Measurements from ENCODE around the gene ALDH3B1.
"Not testable (repeated sequence)": the region's sequence is repeated elsewhere in the genome, so short reads cannot be mapped to it uniquely, and the experiment has no call there.

The ALDH3B1 gene, protein sequence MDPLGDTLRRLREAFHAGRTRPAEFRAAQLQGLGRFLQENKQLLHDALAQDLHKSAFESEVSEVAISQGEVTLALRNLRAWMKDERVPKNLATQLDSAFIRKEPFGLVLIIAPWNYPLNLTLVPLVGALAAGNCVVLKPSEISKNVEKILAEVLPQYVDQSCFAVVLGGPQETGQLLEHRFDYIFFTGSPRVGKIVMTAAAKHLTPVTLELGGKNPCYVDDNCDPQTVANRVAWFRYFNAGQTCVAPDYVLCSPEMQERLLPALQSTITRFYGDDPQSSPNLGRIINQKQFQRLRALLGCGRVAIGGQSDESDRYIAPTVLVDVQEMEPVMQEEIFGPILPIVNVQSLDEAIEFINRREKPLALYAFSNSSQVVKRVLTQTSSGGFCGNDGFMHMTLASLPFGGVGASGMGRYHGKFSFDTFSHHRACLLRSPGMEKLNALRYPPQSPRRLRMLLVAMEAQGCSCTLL

DNA sequence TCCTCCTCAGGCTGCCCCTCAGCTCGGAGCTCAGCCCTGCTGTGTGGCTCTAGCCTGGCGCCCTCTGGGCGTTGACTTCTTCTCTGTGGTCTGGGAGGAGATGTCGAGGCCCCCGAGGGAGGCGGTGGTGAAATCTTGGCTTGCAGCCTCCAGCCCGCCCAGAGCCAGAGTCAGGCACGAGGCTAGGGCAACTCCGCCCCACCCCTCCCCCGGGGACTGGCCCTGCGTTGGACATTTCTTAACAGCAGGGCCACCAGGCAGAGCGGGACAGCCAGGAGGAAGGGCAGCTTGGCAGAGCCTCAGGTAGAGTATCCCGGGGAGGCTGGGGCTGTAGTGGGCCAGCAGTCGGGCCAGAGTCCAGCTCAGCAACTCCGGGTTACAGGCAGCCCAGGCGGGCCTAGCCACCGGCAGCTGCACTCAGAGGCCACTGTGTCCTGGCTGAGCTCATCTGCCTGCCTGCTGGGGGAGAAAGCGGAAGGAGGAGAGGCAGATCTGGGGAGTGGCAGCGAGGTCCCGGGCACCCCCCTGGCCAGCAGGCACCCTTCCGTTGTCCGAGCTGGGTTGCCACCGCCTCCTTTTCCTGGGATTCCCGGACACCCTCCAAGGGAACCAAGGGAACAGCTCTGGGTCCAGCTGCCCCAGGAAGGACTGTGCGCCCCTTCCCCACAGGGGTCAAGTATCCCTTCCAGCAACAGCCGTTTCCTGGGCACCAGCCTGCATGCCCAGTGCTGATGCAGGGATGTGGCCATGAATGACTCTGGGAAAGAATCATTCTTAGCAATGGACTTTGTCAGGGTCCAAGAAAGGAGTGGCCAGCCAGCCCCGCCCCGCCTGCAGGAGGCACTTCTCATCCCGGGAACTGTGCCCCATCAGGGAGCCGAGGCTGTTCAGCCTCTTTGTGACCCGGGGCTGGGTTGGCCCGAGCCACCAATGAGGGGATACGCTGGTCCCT, at the start of gene ALDH3B1:
TSS of gene ALDH3B1 (plus strand) at position 238 of the 952 bp plus-strand sequence. CDS start 4,971 bp downstream, outside the sequence.
- no peak for DNase-seq

DNA sequence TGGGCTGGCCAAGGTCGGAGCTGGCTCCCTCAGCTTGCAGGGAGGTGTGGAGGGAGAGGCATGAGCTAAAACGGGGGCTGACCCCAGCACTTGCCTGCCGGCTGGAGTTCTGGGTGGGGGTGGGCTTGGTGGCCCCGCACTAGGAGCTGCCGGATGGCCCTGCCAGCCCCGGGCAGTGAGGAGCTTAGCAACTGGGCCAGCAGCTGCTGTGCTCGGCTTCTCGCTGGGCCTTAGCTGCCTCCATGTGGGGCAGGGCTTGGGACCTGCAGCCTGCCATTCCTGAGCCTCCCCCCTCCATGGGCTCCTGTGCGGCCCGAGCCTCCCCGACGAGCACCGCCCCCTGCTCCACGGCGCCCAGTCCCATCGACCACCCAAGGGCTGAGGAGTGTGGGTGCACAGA, 46.9 kb upstream of the ALDH3B1 start:
- not testable (repeated sequence) for DNase-seq

DNA sequence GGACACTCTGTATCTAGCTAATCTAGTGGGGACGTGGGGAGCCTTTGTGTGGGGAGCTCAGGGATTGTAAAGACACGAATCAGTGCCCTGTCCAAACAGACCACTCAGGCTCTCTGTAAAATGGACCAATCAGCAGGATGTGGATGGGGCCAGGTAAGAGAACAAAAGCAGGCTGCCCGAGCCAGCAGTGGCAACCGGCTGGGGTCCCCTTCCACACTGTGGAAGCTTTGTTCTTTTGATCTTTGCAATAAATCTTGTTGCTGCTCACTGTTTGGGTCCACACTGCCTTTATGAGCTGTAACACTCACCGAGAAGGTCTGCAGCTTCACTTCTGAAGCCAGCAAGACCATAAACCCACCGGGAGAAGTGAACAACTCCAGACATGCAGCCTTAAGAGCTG, 46.2 kb upstream of the ALDH3B1 start:
- DNase-seq = not testable (repeated sequence)

DNA sequence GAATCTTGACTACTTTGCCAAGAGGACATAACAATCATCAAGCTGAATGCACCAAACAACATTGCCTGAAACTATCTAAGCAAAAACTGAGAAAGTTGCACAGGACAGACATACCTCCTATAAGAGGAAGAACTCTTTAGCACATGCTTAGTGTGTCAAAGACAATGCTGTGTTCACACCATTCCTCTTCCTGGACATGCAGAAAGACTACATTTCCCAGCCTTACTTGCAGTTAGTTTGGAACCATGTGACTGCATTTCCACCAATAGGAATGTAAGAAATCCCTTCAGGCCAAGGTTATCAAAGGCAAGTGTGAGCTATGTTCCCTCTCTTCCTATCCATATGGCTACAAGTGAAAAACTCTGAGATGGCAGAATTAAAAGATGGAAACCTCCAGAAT, 45.4 kb upstream of the ALDH3B1 start:
- DNase-seq = not testable (repeated sequence)

DNA sequence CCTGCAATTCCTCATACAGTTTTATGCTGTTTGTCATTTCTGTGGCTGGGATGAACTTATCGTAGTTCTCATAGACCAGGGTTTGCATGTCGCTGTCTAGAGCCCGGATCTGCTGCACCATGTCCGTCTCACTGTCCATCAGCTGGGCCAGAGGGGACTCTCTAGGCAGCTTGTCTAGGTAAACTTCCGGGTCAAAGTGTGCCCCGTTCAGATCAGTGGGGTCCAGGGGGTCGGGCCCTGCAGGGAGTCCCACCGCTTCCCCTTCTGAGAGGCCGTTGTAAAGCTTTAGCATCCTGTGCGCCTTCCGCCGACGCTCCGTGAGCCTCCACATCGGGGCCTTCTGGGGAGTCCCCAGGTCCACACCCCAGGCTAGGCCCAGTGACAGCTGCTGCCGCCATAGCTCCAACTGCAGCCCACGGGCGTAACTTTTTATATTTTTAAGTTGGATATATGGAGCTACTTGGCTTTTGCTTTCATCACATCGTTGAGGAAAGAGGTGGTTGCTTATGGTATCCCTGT, 44.2 kb upstream of the ALDH3B1 start:
- not testable (repeated sequence) for DNase-seq

DNA sequence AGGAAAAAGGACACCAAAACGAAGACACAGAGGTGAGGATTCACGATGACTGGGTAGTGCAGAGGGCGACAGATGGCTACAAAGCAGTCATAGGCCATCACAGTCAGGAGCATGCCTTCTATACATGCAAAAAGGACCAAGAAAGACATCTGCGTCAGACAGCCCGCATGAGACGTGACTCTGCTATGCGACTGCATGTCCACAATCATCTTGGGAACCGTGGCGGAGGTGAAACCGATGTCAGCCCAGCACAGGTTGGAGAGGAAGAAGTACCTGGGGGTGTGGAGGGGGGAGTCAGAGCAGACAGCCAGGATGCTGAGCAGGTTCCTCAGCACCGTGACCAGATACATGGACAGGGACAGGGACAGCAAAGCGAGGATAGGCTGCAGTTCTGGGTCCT, 35.4 kb upstream of the ALDH3B1 start:
- DNase-seq = not testable (repeated sequence)

DNA sequence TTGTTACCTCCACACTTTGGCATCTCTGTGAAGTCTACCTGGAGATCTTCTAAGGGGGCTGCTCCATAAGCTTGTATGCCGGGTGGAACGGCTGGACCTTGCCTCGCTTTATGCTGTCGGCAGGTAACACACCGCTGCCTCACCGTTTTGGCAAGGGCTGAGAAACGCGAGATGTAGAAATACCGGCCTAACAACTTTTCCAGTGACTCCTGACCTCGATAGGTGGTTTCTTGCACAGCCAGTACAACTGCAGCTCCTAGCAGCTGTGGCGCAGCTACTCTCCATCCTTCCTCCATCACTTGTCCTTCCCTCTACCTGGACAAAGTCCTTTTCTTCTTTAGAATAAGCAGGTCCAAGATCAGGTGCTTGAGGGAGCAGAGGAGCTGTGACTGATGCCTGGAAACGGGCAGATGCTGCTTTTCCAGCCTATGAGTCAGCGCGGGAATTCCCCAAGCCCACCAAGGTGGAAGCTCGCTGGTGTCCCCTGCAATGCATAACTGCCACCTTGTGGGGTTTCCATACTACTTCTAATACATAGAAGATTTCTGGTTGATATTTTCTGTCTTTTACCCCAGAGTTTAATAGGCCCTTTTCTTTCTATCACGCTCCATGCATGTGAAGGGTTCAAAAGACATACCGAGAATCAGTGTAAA, 31.2 kb upstream of the ALDH3B1 start:
- DNase-seq = not testable (repeated sequence)

DNA sequence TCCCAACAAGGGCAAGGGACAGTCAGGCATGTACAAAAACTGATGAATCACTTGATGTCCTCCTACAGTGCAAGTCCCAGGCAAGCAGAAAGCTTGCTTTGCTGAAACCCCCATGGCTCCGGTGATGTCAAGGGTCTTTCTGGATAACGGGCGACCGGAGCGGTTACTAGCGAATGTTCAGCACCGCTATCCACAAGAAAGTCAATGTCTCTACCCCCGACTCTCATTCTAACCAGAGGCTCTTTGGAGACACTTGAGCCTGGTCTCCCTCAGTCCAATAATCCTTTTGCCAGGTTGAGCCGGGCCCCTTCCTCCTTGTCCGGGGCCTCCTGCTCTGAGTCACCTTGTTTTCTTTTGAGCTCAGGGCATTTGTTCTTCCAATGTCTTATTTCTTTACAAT, 28.9 kb upstream of the ALDH3B1 start:
- DNase-seq = not testable (repeated sequence)

DNA sequence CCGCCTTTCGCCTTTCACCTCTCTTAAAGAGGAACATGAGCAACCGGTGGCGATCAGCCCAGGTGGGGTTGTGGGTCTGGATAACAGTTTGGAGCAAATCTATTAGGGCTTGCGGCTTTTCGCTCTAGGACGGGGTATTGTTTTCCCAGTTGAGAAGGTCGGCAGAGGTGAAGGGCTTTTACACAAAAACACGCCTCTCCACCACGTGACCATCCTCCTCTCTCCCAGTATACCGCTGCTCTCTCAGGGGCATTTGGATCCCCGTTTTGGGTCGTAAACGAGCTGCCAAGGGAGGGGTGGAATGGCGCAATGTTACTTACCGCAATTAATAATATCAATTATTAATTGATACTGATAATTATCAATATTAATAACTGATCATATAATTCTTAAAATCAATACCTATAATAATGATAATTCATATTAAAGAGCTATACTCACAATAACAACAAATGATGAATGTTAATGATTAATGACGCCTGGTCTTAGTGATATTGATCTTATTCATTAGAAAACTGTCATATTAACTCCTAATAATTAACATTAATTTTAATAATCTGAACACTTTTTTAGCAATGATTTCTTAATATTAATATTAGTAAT, 27.8 kb upstream of the ALDH3B1 start:
- DNase-seq = not testable (repeated sequence)

DNA sequence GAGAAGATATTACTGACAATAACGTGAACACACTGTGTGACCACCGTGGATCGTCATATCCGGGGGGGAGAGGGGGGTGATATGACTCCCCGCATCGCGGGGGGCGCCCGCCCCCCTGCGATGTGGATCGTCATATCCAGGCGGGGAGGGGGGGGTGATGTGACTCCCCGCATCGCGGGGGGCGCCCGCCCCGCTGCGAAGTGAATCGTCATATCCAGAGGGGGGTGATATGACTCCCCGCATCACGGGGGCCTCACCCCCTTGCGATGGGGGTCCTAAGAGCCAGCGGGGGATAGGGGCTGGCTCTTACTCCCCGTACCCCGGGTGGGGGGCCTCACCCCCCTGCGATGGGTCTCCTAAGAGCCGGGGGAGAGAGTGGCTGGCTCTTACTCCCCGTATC, 26.2 kb upstream of the ALDH3B1 start:
- no peak for DNase-seq

DNA sequence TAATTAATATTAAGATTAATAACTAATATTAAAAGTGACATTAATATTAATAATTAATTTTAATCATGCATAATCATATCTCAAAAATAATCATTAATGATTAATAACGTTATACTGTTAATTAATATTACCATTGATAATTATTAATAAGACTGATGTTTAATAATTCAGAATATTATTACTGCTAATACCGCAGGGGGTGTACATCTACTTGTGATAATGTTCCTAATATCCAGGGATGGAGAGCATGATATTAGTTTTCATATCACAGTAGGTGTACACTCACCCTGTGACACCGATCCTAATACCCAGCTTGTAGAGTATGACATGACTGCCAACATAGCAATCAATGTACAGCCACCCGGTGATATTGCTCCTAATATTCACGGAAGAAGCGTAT, 24.8 kb upstream of the ALDH3B1 start:
- not testable (repeated sequence) for DNase-seq

DNA sequence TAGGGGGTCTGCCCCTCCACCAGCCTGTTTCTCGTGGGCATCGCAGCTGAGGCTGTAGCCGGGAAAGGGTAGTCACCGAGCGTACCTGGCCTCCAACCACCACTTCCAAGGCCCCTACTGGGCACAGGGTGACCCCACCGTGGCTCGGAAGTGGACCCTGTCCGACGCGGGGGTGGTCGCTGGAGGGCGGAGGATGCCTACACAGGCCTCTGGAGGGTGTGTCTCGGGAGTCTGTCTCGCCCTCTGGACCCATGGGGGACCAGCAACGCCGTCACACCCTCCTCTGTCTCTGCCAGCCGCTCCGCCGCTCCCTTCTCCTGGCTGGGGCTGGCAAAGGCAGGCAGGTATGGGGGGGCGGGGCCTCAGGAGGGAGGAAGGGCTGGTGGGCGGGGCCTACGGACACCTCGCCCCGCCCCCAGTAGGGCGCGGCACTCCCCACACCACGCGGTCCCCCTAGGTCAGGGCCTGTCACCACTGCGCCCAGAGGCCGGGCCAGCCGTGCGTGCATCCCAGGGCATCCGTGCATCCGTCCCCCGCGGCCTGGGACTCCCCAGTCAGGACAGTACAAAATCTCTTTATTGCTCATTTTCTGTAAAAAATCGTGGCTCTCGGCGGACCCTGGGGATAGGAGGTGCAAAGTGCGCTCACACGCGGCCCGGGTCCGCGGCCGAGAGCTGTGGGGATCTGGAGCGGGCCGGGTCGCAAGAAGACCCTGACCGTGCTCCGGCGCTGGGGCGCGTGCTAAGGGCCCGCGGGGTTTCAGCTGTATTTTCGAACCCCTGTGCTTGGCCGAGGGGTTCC, 19.4 kb upstream of the ALDH3B1 start:
- not testable (repeated sequence) for DNase-seq

DNA sequence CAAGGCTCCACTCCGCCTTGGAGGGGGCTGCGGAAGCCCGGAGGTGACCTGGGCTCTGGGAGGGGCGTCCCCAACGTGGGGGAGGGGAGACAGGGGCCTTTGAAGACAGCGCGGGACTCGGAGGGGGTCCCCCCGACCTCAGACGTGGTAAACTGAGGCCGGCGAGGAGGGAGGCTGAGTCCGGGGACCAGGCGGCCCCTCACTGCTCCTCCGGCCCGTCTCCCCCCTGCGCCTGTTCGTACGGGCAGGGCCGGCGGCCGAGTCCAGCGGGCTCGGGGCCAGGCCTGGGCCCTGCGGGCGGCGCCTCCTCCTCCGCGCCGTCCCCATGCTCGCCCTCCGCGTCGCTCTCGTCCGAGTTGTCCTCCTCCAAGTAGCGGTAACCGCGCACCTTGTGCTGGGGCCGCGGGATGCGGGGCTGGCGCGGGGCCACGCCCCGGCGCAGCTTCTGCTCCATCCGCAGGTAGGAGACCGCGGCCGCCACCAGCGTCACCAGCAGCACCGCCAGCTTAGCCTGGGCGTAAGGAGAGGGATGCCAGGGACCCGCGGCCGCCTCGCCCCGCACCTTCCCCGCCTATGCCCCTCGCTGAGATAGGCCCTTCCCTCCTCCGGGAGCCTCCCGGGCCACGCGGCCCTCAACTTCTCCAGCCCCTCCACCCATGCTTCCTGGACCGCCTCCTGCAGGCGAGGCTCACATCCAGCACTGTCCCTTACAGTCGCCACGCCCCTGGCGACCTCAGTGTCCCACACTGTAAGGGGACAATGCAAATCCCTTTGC, 18.6 kb upstream of the ALDH3B1 start:
- not testable (repeated sequence) for DNase-seq

DNA sequence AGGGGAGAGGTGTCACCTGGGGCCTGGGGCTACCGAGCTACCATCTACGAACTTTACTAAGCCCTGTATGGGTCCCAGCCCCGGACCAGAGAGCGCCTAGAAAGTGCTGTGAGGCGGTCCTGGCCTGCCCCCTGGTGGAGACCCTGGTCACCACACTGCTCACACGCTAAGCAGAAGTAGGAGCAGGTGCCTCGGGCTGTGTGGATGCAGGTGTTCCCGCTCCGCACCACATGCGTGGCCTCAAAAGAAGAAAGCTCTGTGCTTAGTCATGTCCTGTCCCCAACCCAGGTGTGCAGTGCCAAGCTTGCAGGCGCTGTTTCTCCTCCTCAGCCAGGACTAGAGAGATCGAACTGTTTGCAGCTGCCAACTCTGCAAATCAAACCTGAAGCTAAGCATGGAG, 16.3 kb upstream of the ALDH3B1 start:
- peak; percentile 19 for DNase-seq

DNA sequence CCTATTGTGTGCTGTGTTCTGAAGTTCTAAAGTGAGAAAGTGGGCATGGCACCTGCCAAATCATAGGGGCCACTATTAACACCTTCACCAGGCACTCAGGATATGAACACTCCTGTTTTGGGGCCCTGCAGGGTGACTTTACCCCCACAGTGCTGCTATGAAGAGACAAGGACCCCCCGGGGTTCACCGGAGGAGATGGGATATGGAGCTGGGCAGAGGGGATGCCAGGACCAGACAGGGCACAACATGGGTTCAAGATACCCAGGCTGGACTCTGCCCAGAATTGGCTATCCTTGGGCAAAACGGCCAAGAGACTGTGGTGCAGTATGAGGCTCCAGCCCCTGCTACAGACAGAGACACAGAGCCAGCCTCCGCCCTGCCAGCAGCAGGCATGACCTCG, 15.7 kb upstream of the ALDH3B1 start:
- not testable (repeated sequence) for DNase-seq

DNA sequence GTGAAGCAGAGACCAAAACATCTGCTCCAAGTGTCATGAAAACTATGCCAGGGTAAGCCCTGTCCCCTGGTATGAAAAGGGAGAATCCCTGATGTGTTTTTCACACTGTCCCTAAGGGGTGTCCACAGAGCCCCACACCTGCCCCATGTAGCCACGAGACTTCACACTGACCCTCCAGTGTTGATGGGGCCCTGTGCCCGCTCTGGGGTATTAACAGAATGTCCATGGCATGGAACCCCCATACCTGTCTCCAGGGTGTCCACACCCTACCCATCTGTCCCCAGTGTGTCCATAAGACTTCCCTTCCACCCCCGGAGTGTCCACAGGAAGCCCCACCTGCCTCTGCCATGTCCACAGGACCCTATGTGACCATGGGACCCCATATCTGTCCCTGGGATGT, 15.0 kb upstream of the ALDH3B1 start:
- not testable (repeated sequence) for DNase-seq

DNA sequence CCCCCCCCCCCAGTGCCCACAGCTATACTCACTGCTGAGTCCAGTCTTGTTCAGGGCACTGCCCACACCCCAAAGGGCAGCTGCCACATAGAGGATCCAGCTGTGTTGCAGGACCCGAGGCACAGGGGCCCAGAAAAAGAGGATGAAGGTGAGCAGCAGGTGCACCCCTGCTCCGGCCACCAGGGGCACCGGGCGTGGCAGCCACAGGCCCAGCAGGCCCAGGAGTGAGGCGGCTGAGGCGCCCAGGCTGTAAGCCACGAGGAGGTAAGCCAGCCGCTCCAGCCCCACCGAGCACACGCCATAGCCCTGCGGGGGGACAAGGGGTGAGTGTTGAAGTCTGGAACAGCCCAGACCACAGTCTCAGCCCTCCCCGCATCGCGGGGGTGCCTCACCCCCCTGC, 14.5 kb upstream of the ALDH3B1 start:
- not testable (repeated sequence) for DNase-seq

DNA sequence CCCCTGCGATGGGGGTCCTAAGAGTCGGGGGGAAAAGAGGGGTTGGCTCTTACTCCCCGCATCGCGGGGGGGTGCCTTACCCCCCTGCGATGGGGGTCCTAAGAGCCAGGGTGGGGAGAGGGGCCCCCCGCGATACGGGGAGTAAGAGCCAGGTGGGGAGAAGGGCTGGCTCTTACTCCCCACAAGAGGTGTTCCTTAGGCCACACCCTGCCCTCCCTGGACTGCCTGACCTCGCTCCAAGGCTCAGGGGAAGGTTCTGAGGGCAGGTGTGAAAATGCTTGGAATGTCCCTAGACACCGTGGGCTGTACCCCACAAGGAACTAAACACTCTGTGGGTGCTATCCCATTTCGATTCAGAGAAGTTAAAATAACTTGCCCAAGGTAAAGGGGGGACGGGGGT, 14.1 kb upstream of the ALDH3B1 start:
- DNase-seq = no peak

DNA sequence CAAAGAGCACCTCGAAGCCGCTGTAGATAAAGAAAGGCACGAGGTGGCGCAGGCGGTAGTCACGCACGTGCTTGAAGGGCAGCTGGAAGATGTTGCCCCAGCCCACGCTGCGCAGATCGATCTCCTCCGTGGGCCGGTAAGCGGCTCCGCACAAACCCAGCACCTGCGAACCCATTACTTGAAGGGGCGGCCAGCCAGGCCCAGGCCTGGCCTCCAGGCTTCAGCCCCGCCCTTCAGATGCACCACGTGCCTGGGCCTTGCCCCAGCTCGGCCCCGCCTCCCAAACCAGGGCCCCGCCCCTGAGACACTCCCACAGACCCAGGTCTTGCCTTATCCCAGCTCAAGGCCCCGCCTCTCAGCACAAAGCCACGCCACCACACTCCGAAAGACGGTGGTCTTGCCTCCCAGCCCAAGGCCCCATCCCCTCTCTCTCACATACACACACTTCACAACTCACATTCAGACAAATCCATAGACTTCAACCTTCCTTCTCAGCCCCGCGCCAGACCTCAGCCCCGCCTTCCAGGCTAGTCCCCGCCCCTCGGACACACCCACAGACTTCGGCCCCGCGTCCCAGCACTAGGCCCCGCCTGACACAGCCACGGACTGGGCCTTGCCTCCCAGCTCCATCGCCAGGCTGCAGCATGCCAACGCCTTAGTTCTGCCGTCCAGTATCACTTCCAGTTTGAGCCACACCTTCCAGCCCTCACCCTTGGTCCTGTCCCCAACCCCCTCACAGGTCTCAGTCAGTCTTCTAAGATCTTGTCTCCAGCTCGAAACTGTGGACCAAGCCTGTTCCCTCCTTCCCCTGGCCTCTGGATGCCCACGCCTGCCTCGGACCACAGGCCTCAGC, 13.3 kb upstream of the ALDH3B1 start:
- no peak for DNase-seq

Data from NCI-H1092 treated with DMSO at 0.1 percent for 48 hours (cell line).